Spleen (tissue), 11 donors: ENCODE measurements around the gene EPHA2. TPM values are rescaled to one million over a fixed set of nuclear protein-coding genes. Genes with fewer than 3 reads are reported as not detected.

ENCODE experiments used
- DNase-seq: peaks from one replicate; pipeline ENCODE4 v3.0.0-alpha.2; 2020
- H3K27ac ChIP-seq, 8 donors: fragments of 200-600 bp; sonication (generic) in 7 of 8; 1 replicate in 4 of 8; 2 replicates in 4 of 8; pipeline versions ENCODE4 v1.5.0 to v1.8.0; 2016 to 2021; ENCODE audit warnings: inconsistent platforms in 4 of 8, mild to moderate bottlenecking in 4 of 8, moderate library complexity in 1 of 8
- H3K27me3 ChIP-seq, 7 donors: fragments of 200-600 bp; sonication (generic) in 6 of 7; replicated peaks in 1 of 7; 1 replicate in 4 of 7; 2 replicates in 3 of 7; pipeline versions ENCODE4 v1.5.0 to v1.8.0; 2016 to 2021; ENCODE audit warnings: inconsistent platforms in 3 of 7, mild to moderate bottlenecking in 1 of 7
- H3K36me3 ChIP-seq, 6 donors: fragments of 200-600 bp; sonication (generic) in 5 of 6; 1 replicate in 4 of 6; 2 replicates in 2 of 6; pipeline versions ENCODE4 v1.5.0 to v1.8.0; 2016 to 2021; ENCODE audit warnings: inconsistent platforms in 2 of 6
- H3K4me1 ChIP-seq, 6 donors: fragments of 200-600 bp; sonication (generic) in 5 of 6; 1 replicate in 3 of 6; 2 replicates in 3 of 6; pipeline versions ENCODE4 v1.5.0 to v1.8.0; 2016 to 2021; ENCODE audit warnings: inconsistent platforms in 3 of 6
- H3K4me3 ChIP-seq, 8 donors: fragments of 200-600 bp; sonication (generic) in 7 of 8; 1 replicate in 4 of 8; 2 replicates in 4 of 8; pipeline versions ENCODE4 v1.5.0 to v1.8.0; 2016 to 2021; ENCODE audit warnings: inconsistent platforms in 4 of 8, mild to moderate bottlenecking in 4 of 8, moderate library complexity in 2 of 8
- H3K9me3 ChIP-seq, 8 donors: fragments of 200-600 bp; sonication (generic) in 7 of 8; 1 replicate in 4 of 8; 2 replicates in 4 of 8; pipeline versions ENCODE4 v1.5.0 to v1.8.0; 2016 to 2021; ENCODE audit warnings: inconsistent platforms in 4 of 8
- CTCF ChIP-seq, 11 experiments: fragments of 200-600 bp in 7 of 11; fragments of 450-650 bp in 4 of 11; sonication (generic) in 4 of 11; IDR thresholded peaks in 8 of 11; conservative IDR thresholded peaks in 3 of 11; 1 replicate in 7 of 11; 2 replicates in 4 of 11; pipeline versions ENCODE4 v1.4.0 to v1.8.0; 2016 to 2021; ENCODE audit warnings: antibody characterized with exemption in 11 of 11, inconsistent platforms in 4 of 11, mild to moderate bottlenecking in 1 of 11
- POLR2A ChIP-seq, 3 donors: fragments of 450-650 bp; IDR thresholded peaks; one replicate each; pipeline ENCODE4 v1.5.1; 2017; ENCODE audit warnings: antibody characterized with exemption in 3 of 3, mild to moderate bottlenecking in 1 of 3
- POLR2AphosphoS5 ChIP-seq, 3 donors: sonication (generic); formaldehyde crosslinking; IDR thresholded peaks; one replicate each; pipeline ENCODE4 v1.5.1; 2017; ENCODE audit warnings: antibody characterized with exemption in 3 of 3
- WGBS, 5 donors: extraction: QIAGEN DNeasy Blood & Tissue Kit in 3 of 5; methylation state at CpG; one replicate each; pipeline versions ENCODE4 v1.1.5 to v1.1.7; 2013 to 2018; 5-methylcytosine and 5-hydroxymethylcytosine counted together
- intact Hi-C: fragments of 100-400 bp; cut with DNase I; formaldehyde crosslinking; loops from one replicate; pipeline ENCODE4 v1.15.0; 2023; ENCODE audit warnings: low total_unique reads
- polyA plus RNA-seq, 3 donors: library from polyadenylated mRNA; stranded (reverse); fragments of 200-250 nt; gene quantifications; one replicate each; pipeline ENCODE4 v1.2.1, GENCODE V29; 2013
- total RNA-seq, 7 donors: library from RNA; depleted of rRNA in 3 of 7; stranded (reverse); fragments of >200 nt in 3 of 7; fragmentation: NEBNext Ultra II Directional in 4 of 7; extraction: Animal tissue kit (Norgen Biotek cat#: 25700) in 4 of 7; gene quantifications; one replicate each; pipeline versions ENCODE4 v1.1.0 to v1.2.1, GENCODE V29; 2016 to 2021
- donor health status: healthy with polysubstance abuse.
- donor health status: DM: no; HTN: no; CAD: no; lungs with moderate emphysema.
- donor health status: DM: no; HTN: no; CAD: no.
- donor health status: Bipolar disorder and iron deficiency.
- donor health status: healthy.
- donor health status: DM: no; HTN: no; CAD: no.
- donor health status: DM: yes; HTN: yes; CAD: no.

Gene EPHA2
- total and polyA plus RNA-seq, 10 donors: 2.0 to 35.7 (median 14.8) TPM

GRCh38 chr1:16085522-16085921, 70.3 kb downstream of the EPHA2 start:
- Histone ChIP-seq H3K36me3 (no peaks in the 10 kb centered on the region), H3K27me3 (no peaks in the 10 kb centered on the region), H3K4me3 (no peak overlapping the region), H3K4me1 (peaks cover 0 to 23% (median 8%) of the 10 kb centered on the region in 6 donors), H3K9me3 (no peaks in the 10 kb centered on the region), H3K27ac (no peak overlapping the region)
- intact Hi-C loops: no loop called here
- TF ChIP-seq POLR2AphosphoS5 (IDR thresholded peaks at IDR 0.05) (no peak), CTCF (IDR thresholded peaks at IDR 0.05 in 8 of 11, conservative IDR thresholded peaks at IDR 0.05 in 3 of 11) (no peak), POLR2A (IDR thresholded peaks at IDR 0.05) (no peak)
- no peak for DNase-seq
- 42 to 54% (median 43%) methylated on average over 4 to 6 of the region's 6 CpGs for WGBS, 5 donors

- intact Hi-C loops: loop anchor here (2.0 kb wide), 1 partner anchor 103 kb away; no protein-coding TSS in a partner anchor
- TF ChIP-seq POLR2A (IDR thresholded peaks at IDR 0.05) (no peak), CTCF (IDR thresholded peaks at IDR 0.05 in 8 of 11, conservative IDR thresholded peaks at IDR 0.05 in 3 of 11) (no peak), POLR2AphosphoS5 (IDR thresholded peaks at IDR 0.05) (no peak)
- Histone ChIP-seq H3K27ac (no peak overlapping the region), H3K36me3 (no peaks in the 10 kb centered on the region), H3K4me1 (peaks cover 0 to 27% (median 12%) of the 10 kb centered on the region in 6 donors), H3K4me3 (no peak overlapping the region), H3K27me3 (no peaks in the 10 kb centered on the region), H3K9me3 (no peaks in the 10 kb centered on the region)
- 83 to 95% (median 91%) methylated on average over 5 of the region's 5 CpGs for WGBS, 5 donors
- DNase-seq: no peak
Measured at GRCh38 chr1:16083486-16083885, 72.4 kb downstream of the EPHA2 start.

- no peaks in the 10 kb centered on the region for H3K9me3 ChIP-seq
- WGBS, 5 donors: 60 to 82% (median 67%) methylated on average over 9 of the region's 9 CpGs
- no peaks in the 10 kb centered on the region for H3K36me3 ChIP-seq
- H3K27me3 ChIP-seq: no peaks in the 10 kb centered on the region
- TF ChIP-seq CTCF (IDR thresholded peaks at IDR 0.05 in 8 of 11, conservative IDR thresholded peaks at IDR 0.05 in 3 of 11) (peak; percentile 63 to 92 (median 83)), POLR2A (IDR thresholded peaks at IDR 0.05) (no peak)
- peak; percentile 87 for DNase-seq
- H3K4me1 ChIP-seq: peaks cover 0 to 20% (median 9%) of the 10 kb centered on the region in 6 donors
- no peak overlapping the region for H3K4me3 ChIP-seq
- intact Hi-C loops: loop anchor here (2.0 kb wide), 1 partner anchor 104 kb away; no protein-coding TSS in a partner anchor
- no peak overlapping the region for H3K27ac ChIP-seq
Measured at GRCh38 chr1:16082283-16083038, 73.4 kb downstream of the EPHA2 start.

- H3K9me3 ChIP-seq: no peaks in the 10 kb centered on the region
- DNase-seq: no peak
- H3K27me3 ChIP-seq: no peaks in the 10 kb centered on the region
- H3K4me1 ChIP-seq: peaks cover 0 to 20% (median 9%) of the 10 kb centered on the region in 6 donors
- 78 to 88% (median 83%) methylated on average over 9 of the region's 9 CpGs for WGBS, 5 donors
- no peak overlapping the region for H3K4me3 ChIP-seq
- no peak for TF ChIP-seq POLR2AphosphoS5 (IDR thresholded peaks at IDR 0.05)
- no peak for TF ChIP-seq CTCF (IDR thresholded peaks at IDR 0.05 in 8 of 11, conservative IDR thresholded peaks at IDR 0.05 in 3 of 11)
- TF ChIP-seq POLR2A (IDR thresholded peaks at IDR 0.05): no peak
- intact Hi-C loops: loop anchor here (2.0 kb wide), 1 partner anchor 105 kb away; no protein-coding TSS in a partner anchor
- H3K36me3 ChIP-seq: no peaks in the 10 kb centered on the region
- no peak overlapping the region for H3K27ac ChIP-seq
Measured at GRCh38 chr1:16081636-16082035, 74.2 kb downstream of the EPHA2 start.
